ENCODE data around the gene ROPN1L.

DNA sequence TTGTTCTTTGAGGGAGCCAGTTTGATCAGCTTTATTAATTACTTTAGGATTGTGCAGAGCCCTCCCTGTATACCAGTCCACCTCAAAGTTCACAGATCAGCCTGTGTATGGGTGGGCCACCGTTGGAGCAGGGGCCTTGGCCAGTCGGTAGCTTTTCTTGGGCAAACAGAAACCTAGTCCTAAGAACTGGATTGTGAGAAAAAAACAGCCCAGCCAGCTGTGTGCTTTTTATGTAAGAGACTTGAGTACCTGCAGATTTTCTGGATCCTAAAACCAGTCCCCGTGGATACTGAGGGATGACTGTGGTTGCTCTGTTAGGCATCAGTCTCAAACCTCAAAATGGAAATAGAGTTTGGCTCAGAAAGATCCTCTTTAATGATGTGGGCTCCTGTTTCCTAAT, 24.8 kb upstream of the ROPN1L start:
- TF ChIP-seq, protein P1, sequence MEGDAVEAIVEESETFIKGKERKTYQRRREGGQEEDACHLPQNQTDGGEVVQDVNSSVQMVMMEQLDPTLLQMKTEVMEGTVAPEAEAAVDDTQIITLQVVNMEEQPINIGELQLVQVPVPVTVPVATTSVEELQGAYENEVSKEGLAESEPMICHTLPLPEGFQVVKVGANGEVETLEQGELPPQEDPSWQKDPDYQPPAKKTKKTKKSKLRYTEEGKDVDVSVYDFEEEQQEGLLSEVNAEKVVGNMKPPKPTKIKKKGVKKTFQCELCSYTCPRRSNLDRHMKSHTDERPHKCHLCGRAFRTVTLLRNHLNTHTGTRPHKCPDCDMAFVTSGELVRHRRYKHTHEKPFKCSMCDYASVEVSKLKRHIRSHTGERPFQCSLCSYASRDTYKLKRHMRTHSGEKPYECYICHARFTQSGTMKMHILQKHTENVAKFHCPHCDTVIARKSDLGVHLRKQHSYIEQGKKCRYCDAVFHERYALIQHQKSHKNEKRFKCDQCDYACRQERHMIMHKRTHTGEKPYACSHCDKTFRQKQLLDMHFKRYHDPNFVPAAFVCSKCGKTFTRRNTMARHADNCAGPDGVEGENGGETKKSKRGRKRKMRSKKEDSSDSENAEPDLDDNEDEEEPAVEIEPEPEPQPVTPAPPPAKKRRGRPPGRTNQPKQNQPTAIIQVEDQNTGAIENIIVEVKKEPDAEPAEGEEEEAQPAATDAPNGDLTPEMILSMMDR (IDR thresholded peaks at IDR 0.05), result no peak
- no peak for TF ChIP-seq POLR2A (IDR thresholded peaks at IDR 0.05)
